Transverse colon (tissue), 4 donors: ENCODE data around the gene VPS8. TPM values are rescaled to one million over a fixed set of nuclear protein-coding genes. Genes with fewer than 3 reads are reported as not detected.

Experiments used
- DNase-seq: peaks from one replicate; pipeline ENCODE4 v3.0.0-alpha.2; 2019
- H3K27ac ChIP-seq, 4 donors: fragments of 200-600 bp; sonication (generic); 2 replicates each; pipeline ENCODE4 v1.5.1; 2016 to 2018; ENCODE audit warnings: inconsistent platforms in 4 of 4
- H3K27me3 ChIP-seq: fragments of 200-600 bp; sonication (generic); 2 replicates; pipeline ENCODE4 v1.5.1; 2017; ENCODE audit warnings: inconsistent platforms
- H3K36me3 ChIP-seq, 4 donors: fragments of 200-600 bp; sonication (generic); 2 replicates each; pipeline ENCODE4 v1.5.1; 2017 to 2019; ENCODE audit warnings: inconsistent platforms in 4 of 4
- H3K4me1 ChIP-seq, 4 donors: fragments of 200-600 bp; sonication (generic); 2 replicates each; pipeline ENCODE4 v1.5.1; 2017 to 2020; ENCODE audit warnings: inconsistent platforms in 4 of 4
- H3K4me3 ChIP-seq, 4 donors: fragments of 200-600 bp; sonication (generic); 1 replicate in 1 of 4; 2 replicates in 3 of 4; pipeline versions ENCODE4 v1.5.1 to v1.6.1; 2017 to 2019; ENCODE audit warnings: inconsistent platforms in 4 of 4
- H3K9me3 ChIP-seq, 2 donors: fragments of 200-600 bp; sonication (generic); 2 replicates each; pipeline ENCODE4 v1.5.1; 2017 to 2019; ENCODE audit warnings: inconsistent platforms in 2 of 2
- EP300 ChIP-seq: sonication (generic); formaldehyde crosslinking; IDR thresholded peaks from one replicate; pipeline ENCODE4 v1.6.1; 2017; ENCODE audit warnings: antibody characterized with exemption, low read depth
- POLR2A ChIP-seq: fragments of 450-650 bp; IDR thresholded peaks from one replicate; pipeline ENCODE4 v1.6.1; 2016; ENCODE audit warnings: antibody characterized with exemption, mild to moderate bottlenecking, moderate library complexity
- POLR2AphosphoS5 ChIP-seq, 3 donors: sonication (generic); formaldehyde crosslinking; IDR thresholded peaks; one replicate each; pipeline ENCODE4 v1.6.1; 2016; ENCODE audit warnings: antibody characterized with exemption in 3 of 3
- WGBS, 2 donors: methylation state at CpG; one replicate each; pipeline ENCODE4 v1.1.5; 2018; ENCODE audit warnings: low coverage in 1 of 2; 5-methylcytosine and 5-hydroxymethylcytosine counted together
- in situ Hi-C, 4 donors: fragments of 200-750 bp; cut with MboI; loops; one replicate each; pipeline versions ENCODE4 v1.15.0 to v1.15.1; 2017; ENCODE audit warnings: low sequenced_read_pairs in 3 of 4, low pct_ligation_motif_present in 1 of 4, low pct_unique_long_range_greater_than_20kb in 1 of 4
- intact Hi-C: fragments of 100-400 bp; cut with DNase I; formaldehyde crosslinking; loops from one replicate; pipeline ENCODE4 v1.15.1; 2023; ENCODE audit warnings: low total_unique reads
- total RNA-seq, 4 donors: library from RNA; depleted of rRNA; stranded (reverse); fragments of >200 nt; gene quantifications; one replicate each; pipeline ENCODE4 v1.1.0, GENCODE V29; 2016
- TF ChIP-seq, protein P1 (sequence below), 5 experiments: fragments of 200-600 bp in 3 of 5; fragments of 450-650 bp in 2 of 5; sonication (generic) in 3 of 5; IDR thresholded peaks; 1 replicate in 2 of 5; 2 replicates in 3 of 5; pipeline ENCODE4 v1.5.1; 2016 to 2017; ENCODE audit warnings: antibody characterized with exemption in 5 of 5, inconsistent platforms in 3 of 5, mild to moderate bottlenecking in 2 of 5, moderate library complexity in 1 of 5

VPS8 gene
- total RNA-seq, 4 donors from 2014 or later, result 35.8 to 115 (median 70.3) TPM

DNA sequence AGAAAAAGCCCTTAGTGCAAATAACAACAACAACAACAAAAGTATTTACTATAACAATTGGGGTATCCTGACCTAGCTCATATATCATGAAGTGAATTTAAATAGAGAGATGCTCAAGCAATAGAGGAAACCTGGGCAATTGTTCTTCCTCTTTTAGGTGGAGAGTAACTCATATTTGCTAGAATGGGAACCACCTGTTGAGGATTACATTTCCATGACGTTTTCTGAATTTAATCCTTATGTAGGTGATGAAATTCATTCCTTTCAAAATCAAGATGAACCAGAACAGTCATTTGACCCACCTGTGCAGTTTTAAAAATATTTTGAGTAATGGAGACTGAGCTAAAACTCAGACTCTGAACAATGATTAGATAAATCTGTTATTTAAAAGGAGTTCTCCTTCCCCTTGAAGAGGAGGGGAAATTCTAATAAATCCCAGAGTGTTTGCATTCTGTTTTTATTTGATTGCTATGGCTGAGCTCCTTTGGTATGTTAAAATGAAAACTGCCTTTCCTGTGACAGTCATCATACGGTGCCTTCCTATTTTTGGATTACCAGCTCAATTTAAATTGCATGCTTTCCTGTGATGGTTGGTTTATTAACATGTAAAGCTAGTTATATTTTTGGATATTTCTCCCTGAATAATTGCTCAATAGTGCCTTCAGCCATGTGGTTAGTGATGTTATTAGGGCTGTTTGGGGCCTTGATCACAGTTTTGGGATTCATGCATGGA, 24.3 kb downstream of the VPS8 start:
- in situ Hi-C loops (no loop called here), intact Hi-C loops (no loop called here)
- TF ChIP-seq, protein P1, sequence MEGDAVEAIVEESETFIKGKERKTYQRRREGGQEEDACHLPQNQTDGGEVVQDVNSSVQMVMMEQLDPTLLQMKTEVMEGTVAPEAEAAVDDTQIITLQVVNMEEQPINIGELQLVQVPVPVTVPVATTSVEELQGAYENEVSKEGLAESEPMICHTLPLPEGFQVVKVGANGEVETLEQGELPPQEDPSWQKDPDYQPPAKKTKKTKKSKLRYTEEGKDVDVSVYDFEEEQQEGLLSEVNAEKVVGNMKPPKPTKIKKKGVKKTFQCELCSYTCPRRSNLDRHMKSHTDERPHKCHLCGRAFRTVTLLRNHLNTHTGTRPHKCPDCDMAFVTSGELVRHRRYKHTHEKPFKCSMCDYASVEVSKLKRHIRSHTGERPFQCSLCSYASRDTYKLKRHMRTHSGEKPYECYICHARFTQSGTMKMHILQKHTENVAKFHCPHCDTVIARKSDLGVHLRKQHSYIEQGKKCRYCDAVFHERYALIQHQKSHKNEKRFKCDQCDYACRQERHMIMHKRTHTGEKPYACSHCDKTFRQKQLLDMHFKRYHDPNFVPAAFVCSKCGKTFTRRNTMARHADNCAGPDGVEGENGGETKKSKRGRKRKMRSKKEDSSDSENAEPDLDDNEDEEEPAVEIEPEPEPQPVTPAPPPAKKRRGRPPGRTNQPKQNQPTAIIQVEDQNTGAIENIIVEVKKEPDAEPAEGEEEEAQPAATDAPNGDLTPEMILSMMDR (IDR thresholded peaks at IDR 0.05), result no peak
- TF ChIP-seq EP300, result no peak
- TF ChIP-seq POLR2A, result no peak
- no peak for TF ChIP-seq POLR2AphosphoS5 (IDR thresholded peaks at IDR 0.05)
- peaks cover 0 to 3% (median 0%) of the 10 kb centered on the region in 4 donors for H3K4me1 ChIP-seq
- peaks cover 0 to 36% (median 1%) of the 10 kb centered on the region in 4 donors for H3K36me3 ChIP-seq
- WGBS, 2 donors, result 58 to 76% methylated on average over 2 of the region's 2 CpGs
- H3K9me3 ChIP-seq, result no peaks in the 10 kb centered on the region
- no peak overlapping the region for H3K27ac ChIP-seq
- no peaks in the 10 kb centered on the region for H3K27me3 ChIP-seq
- no peak overlapping the region for H3K4me3 ChIP-seq
- DNase-seq, result no peak

DNA sequence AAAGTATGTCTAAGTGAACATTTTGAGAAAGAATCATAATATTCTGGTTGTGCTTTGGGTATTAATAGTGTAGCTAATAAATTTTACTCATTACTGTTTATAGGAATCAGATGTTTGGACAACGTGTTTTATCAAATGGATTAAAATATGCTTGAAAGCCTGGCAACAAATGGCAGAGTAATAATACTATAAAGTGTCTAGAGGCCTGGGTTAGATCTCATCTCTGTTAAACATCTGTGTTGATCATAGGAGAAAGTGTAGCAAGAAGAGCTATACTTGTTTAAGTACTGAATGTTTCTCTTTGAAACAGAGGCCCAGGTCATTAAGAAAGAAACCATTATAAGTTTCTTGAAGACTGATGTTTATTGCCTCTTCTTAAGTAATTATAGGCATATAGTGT, 30.5 kb downstream of the VPS8 start:
- Histone ChIP-seq H3K4me3 (no peak overlapping the region), H3K36me3 (peaks cover 0 to 2% (median 0%) of the 10 kb centered on the region in 4 donors), H3K27ac (no peak overlapping the region), H3K4me1 (peaks cover 0 to 3% (median 0%) of the 10 kb centered on the region in 4 donors), H3K9me3 (no peaks in the 10 kb centered on the region), H3K27me3 (no peaks in the 10 kb centered on the region)
- DNase-seq, result no peak
- in situ Hi-C loops, result no loop called here
- 43 to 70% methylated on average over 1 of the region's 1 CpG for WGBS, 2 donors
- intact Hi-C loops, result no loop called here
- TF ChIP-seq POLR2AphosphoS5 (IDR thresholded peaks at IDR 0.05) (peak in 1 of 3 donors; percentile 4), EP300 (no peak)

DNA sequence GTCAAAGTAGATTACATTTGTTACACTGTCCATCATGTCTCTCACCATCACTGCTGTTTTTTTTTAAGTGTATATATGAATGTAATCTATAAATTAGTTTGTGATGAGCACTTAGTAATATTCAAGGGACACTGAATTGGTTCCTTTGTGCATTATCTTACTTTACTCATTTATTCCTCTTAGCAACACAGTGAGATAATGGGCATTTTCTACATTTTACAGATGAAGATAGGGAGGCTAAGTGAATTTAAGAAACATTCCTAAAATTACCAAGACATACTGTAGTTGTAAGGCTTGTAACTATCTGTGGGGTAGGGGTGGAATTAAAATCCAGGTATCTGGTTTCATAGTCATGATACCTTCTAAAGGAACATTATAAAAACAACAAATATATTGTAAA, 33.9 kb downstream of the VPS8 start:
- no peak for TF ChIP-seq EP300
- no peak for TF ChIP-seq POLR2AphosphoS5 (IDR thresholded peaks at IDR 0.05)
- no peak for TF ChIP-seq POLR2A
- TF ChIP-seq, protein P1 (IDR thresholded peaks at IDR 0.05), result no peak

DNA sequence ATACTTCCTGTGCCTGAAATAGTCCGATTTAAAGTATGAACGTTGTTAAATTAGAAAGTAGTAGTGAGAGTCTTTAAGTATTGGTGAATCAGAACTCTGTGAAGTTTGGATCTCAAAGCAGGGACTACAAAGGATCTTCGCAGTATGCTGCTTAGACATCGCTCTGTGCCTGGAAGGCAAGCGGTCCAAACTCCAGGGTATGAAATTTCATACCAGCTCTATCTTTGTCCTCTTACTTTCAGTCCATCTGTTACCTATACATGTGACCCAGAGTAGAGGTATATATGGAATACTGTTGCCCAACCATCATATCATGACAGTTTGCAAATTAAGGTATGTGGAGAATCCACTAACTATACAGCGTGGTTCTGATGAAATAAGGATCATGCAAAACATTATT, 34.5 kb downstream of the VPS8 start:
- no peak overlapping the region for H3K4me3 ChIP-seq
- 92 to 93% methylated on average over 5 to 6 of the region's 6 CpGs for WGBS, 2 donors
- in situ Hi-C loops, result no loop called here
- no peak overlapping the region for H3K27ac ChIP-seq
- H3K27me3 ChIP-seq, result no peaks in the 10 kb centered on the region
- intact Hi-C loops, result no loop called here
- DNase-seq, result no peak
- no peaks in the 10 kb centered on the region for H3K9me3 ChIP-seq
- H3K36me3 ChIP-seq, result peaks cover 0 to 16% (median 6%) of the 10 kb centered on the region in 4 donors
- no peak for TF ChIP-seq EP300
- no peak for TF ChIP-seq POLR2A
- TF ChIP-seq POLR2AphosphoS5 (IDR thresholded peaks at IDR 0.05), result no peak
- TF ChIP-seq, protein P1 (IDR thresholded peaks at IDR 0.05), result no peak
- no peaks in the 10 kb centered on the region for H3K4me1 ChIP-seq

More for the DNA sequence above, 33.9 kb downstream of the VPS8 start:
- in situ Hi-C loops, result no loop called here
- intact Hi-C loops, result no loop called here
- no peak overlapping the region for H3K27ac ChIP-seq
- H3K4me1 ChIP-seq, result no peaks in the 10 kb centered on the region
- H3K4me3 ChIP-seq, result no peak overlapping the region
- no peaks in the 10 kb centered on the region for H3K9me3 ChIP-seq
- DNase-seq, result no peak
- no peaks in the 10 kb centered on the region for H3K27me3 ChIP-seq
- H3K36me3 ChIP-seq, result peaks cover 0 to 16% (median 2%) of the 10 kb centered on the region in 4 donors
